Body of pancreas (tissue), 4 donors: ENCODE results near the gene FETUB.

Experiments
- POLR2A ChIP-seq, 3 donors: fragments of 450-650 bp; IDR thresholded peaks; one replicate each; pipeline ENCODE4 v1.6.1; 2016; ENCODE audit warnings: antibody characterized with exemption in 3 of 3, mild to moderate bottlenecking in 2 of 3
- TF ChIP-seq, protein P1 (sequence below), 7 experiments: fragments of 450-650 bp in 4 of 7; fragments of 200-600 bp in 3 of 7; sonication (generic) in 3 of 7; IDR thresholded peaks; one replicate each; pipeline ENCODE4 v1.5.1; 2016 to 2019; ENCODE audit warnings: antibody characterized with exemption in 7 of 7

- TF ChIP-seq POLR2A (IDR thresholded peaks at IDR 0.05): no peak
- TF ChIP-seq, protein P1, sequence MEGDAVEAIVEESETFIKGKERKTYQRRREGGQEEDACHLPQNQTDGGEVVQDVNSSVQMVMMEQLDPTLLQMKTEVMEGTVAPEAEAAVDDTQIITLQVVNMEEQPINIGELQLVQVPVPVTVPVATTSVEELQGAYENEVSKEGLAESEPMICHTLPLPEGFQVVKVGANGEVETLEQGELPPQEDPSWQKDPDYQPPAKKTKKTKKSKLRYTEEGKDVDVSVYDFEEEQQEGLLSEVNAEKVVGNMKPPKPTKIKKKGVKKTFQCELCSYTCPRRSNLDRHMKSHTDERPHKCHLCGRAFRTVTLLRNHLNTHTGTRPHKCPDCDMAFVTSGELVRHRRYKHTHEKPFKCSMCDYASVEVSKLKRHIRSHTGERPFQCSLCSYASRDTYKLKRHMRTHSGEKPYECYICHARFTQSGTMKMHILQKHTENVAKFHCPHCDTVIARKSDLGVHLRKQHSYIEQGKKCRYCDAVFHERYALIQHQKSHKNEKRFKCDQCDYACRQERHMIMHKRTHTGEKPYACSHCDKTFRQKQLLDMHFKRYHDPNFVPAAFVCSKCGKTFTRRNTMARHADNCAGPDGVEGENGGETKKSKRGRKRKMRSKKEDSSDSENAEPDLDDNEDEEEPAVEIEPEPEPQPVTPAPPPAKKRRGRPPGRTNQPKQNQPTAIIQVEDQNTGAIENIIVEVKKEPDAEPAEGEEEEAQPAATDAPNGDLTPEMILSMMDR (IDR thresholded peaks at IDR 0.05): no peak
These were observed 1.8 kb downstream of the FETUB start for GRCh38 chr3:186642014-186642413.
